Measurements from ENCODE around the gene ARF1.

Gene ARF1

GRCh38 chr1:228082214-228082917 is at the start of gene ARF1:
Gene ARF1 (plus strand): TSS chr1:228082708. CDS start chr1:228097115, 14,407 bp downstream.
- TF ChIP-seq CTCF (IDR thresholded peaks at IDR 0.05; ENCODE audit: low read depth, low read length, missing control alignments), result no peak
- peak within 1 kb of the TSS; percentile 98 for H3K4me3 ChIP-seq (replicated peaks; ENCODE audit: low read depth, low read length)
- DNase-seq (ENCODE audit: extremely low read depth, low read depth), result peak; percentile 50

- TF ChIP-seq CTCF (IDR thresholded peaks at IDR 0.05; ENCODE audit: low read depth, low read length, missing control alignments), result no peak
- no peak overlapping the region for H3K4me3 ChIP-seq (replicated peaks; ENCODE audit: low read depth, low read length)
- DNase-seq (ENCODE audit: extremely low read depth, low read depth), result no peak
Observed at GRCh38 chr1:228033376-228033775, 49.1 kb upstream of the ARF1 start.

GRCh38 chr1:228034954-228035837 is 47.3 kb upstream of the ARF1 start:
- TF ChIP-seq CTCF (IDR thresholded peaks at IDR 0.05; ENCODE audit: low read depth, low read length, missing control alignments), result no peak
- H3K4me3 ChIP-seq (replicated peaks; ENCODE audit: low read depth, low read length), result no peak overlapping the region
- DNase-seq (ENCODE audit: extremely low read depth, low read depth), result no peak

GRCh38 chr1:228035844-228036243 is 46.7 kb upstream of the ARF1 start:
- no peak overlapping the region for H3K4me3 ChIP-seq (replicated peaks; ENCODE audit: low read depth, low read length)
- TF ChIP-seq CTCF (IDR thresholded peaks at IDR 0.05; ENCODE audit: low read depth, low read length, missing control alignments), result no peak
- no peak for DNase-seq (ENCODE audit: extremely low read depth, low read depth)

GRCh38 chr1:228036701-228037231 is 45.7 kb upstream of the ARF1 start:
- no peak overlapping the region for H3K4me3 ChIP-seq (replicated peaks; ENCODE audit: low read depth, low read length)
- DNase-seq (ENCODE audit: extremely low read depth, low read depth), result no peak
- TF ChIP-seq CTCF (IDR thresholded peaks at IDR 0.05; ENCODE audit: low read depth, low read length, missing control alignments), result no peak

- no peak for TF ChIP-seq CTCF (IDR thresholded peaks at IDR 0.05; ENCODE audit: low read depth, low read length, missing control alignments)
- no peak overlapping the region for H3K4me3 ChIP-seq (replicated peaks; ENCODE audit: low read depth, low read length)
- no peak for DNase-seq (ENCODE audit: extremely low read depth, low read depth)
Observed at GRCh38 chr1:228037401-228038386, 44.8 kb upstream of the ARF1 start.
